ENCODE data around the gene APOC4.

- TF ChIP-seq EZH2phosphoT487 (IDR thresholded peaks at IDR 0.05; ENCODE audit: insufficient read depth, low read depth) (no peak), EZH2 (IDR thresholded peaks at IDR 0.05; ENCODE audit: insufficient read depth, poor library complexity, severe bottlenecking) (no peak)
Observed at GRCh38 chr19:44993926-44994537, 52.0 kb downstream of the APOC4 start.
